HG03378 (cell line): ENCODE results near the gene CPZ.
"Not testable (repeated sequence)": the region's sequence is repeated elsewhere in the genome, so short reads cannot be mapped to it uniquely, and the experiment has no call there.

Source experiments
- ATAC-seq: cut with Tn5 transposase; IDR thresholded peaks from one replicate; pipeline ENCODE4 v1.9.1; 2021; ENCODE audit warnings: mild to moderate bottlenecking, moderate library complexity; ENCODE audit not compliant: unreplicated experiment

The CPZ gene

DNA sequence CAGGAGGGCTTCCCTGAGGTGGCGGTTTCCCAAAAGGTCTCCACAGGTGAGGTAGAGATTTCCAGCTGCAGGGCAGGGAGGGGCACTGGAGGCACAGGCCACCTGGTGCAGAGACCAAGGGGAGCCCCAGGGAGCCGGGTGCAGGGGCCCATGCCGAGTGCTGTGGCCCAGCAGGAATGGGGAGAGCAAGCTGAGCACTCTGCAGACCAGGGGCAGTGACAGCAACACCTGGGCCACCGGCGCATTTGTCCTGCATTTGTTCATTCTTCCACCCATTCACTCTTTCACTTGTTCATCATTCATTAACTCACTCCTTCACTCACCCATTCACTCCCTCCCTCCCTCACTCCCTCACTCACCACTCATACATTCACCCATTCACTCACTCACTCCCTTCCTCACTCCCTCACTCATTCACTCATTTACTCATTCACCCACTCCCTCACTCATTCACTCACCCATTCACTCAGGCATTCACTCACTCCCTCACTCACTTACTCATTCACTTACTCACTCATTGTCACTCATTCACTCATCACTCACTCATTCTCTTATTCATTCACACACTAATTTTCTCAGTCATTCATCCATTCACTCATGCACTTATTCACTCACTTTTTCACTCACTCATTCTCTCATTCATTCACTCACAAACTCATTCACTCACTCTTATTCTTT is 16.3 kb downstream of the CPZ start:
- ATAC-seq, result no peak

DNA sequence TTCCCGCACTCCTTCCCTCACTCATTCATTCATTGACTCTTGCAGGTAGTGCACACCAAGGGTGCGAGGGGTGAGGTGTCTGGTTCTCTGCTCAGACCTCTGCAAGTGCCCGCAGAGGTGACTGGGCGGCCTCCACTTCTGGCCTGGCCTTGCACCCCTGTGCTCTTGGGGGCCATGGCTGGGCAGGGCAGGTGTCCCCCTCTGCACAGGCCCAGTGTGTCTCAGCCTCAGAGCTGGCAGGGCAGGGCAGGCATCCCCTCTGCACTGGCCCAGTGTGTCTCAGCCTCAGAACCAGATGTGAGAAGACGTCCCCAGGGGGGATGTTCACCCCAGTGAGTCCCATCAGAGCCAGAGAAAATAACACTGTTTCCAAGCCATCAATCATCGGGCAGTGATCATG is 16.8 kb downstream of the CPZ start:
- ATAC-seq, result no peak

DNA sequence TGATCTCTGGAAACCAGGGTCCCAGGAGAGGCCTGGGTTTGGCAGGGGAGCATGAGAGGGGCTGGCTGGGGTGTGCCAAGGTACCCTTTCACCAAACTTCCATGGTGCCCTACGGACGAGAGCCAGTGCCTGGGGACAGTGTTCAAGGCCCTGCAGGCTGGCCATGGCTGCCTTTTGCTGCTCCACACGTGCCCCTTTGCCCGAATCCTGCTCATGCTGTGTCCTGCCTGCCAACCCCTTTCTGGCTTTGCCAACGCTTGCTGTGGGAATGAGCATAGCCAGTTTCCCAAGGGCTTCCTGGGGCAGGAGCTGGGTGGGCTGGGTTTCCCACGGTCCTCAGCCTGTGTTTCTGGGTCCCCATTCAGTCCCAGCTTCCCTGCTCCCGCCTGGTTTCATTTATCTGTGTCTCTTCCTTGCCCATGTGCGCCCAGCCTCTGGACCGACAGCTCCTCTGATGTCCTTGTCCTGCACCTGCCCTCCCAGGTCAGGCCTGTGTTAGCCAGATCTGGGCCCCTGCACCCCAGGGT is 17.3 kb downstream of the CPZ start:
- no peak for ATAC-seq

DNA sequence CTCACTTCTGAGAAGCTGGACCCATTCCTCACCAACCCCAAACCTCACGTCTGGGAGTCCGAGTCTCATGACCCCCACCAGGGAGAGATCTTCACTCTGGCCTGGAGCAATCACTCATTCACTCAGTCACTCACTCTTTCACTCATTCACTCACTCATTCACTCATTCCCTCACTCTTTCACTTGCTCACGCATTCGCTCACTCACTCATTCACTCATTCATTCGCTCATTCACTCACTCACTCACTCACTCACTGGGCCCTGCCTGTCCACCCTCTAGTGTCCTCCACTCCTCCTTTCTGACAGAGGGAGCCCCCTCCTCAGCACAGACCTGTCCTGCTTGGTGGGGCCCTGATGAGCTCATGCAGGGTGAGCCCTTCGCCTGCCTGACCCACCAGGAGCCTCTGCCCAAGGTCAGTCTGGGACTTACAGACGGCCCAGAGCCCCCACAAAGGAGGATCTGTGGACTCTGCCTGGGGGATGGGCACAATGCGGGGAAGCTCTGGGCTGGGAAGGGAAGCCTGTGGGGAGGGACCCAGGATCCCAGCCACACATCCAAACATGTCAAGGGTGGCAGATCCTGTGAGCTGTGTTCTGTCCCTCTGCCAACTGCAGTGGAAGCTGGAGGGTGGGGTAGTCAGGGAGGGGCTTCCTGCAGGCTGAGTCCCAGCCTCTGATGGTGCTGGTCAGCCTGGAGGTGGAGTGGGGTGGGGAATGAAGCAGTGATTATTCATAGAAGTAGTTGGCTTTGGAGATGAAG is 18.5 kb downstream of the CPZ start:
- no peak for ATAC-seq

DNA sequence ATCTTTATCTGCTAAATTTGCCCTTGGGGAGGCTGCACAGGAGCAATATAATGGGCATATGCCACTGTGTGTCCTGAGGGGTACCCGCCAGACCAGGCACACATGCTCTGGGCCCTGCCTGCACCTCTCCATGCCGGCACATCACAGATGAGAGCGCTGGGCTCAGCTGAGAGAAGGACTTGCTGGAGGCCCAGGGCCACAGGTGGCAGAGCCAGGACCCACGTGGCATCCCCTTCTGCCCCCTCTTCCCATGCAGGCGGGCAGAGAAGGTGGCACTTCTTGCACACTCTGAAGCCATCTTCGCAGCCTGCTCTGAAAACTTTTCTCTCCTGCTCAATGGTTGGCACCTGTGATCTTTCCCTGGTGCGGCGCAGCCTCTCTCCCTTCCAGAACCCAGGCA is 20.1 kb downstream of the CPZ start:
- no peak for ATAC-seq

DNA sequence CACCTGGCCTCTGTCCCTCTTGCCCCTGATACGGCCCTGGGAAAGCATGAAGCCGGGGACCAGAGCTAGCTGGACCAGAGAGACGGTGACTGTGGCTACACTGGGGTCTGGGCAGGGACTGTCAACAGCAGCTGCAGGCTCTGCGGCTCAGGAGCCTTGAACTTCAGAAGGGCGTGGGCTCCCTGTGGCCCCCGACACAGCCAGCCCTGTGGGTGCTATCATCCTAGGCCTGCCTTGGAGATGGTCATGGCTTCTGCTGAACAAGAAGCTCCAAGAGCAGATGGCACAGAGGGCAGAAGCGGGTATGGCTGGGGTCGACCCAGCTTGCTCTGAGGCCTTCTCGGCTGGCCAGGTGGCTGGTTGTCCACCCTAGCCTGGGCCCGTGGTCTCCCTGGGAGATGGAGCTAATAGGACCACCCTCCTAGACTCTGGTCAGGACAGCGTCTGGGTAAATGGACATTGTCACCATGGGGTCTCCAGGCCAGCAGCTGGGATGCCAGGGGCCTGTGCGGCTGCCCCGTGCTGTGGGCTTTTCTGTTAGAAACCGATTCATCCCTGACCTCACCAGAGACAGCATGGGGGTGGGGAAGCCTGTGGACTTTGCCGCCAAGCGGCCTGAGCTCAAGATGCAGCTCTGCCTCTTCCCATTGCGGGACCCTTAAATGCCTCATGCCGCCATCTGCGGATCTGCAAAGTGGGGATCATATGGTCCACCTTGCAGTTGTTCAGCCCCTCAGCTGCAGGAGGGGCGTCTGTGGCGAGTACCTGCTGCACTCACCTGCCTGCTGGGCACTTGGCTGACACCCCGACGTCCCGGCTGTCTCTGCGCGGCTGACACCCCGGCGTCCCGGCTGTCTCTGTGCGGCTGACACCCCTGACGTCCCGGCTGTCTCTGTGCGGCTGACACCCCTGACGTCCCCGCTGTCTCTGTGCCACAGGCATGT is 21.1 kb downstream of the CPZ start:
- ATAC-seq, result no peak

DNA sequence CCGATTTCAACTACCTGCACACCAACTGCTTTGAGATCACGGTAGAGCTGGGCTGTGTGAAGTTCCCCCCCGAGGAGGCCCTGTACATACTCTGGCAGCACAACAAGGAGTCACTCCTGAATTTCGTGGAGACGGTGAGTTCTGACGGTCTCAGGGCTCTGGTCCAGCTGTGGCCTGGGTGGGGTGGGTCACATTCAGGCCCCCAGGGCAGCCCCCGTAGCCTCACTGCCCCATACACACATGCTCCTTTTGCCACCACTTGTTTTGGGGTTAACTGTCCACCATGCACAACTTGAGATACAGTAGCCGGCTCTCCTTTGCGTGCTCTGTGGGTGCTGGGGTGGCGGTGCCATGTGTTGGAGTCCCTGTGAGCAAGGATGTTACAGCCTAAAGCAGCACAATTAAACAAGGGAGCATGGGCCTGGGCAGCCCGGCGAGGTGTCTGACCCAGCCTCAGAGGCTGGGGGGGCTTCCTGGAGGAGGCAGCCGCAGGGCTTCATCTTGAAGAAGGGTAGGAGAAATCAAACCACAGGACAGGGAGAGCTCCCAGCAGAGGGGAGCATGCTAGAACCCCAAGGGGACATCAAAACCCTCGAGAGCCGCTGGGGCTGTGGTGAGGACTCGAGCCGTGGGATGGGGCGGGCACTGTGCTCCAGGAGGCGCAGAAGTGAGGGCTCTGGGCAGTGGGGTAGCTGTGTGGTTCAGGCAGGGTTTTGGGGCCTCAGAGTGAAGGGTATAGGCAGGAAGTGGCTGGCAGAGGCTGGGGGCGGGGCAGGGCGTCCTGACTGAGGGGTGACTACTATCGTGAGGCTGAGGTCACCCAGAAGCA is 22.0 kb downstream of the CPZ start:
- ATAC-seq, result no peak

DNA sequence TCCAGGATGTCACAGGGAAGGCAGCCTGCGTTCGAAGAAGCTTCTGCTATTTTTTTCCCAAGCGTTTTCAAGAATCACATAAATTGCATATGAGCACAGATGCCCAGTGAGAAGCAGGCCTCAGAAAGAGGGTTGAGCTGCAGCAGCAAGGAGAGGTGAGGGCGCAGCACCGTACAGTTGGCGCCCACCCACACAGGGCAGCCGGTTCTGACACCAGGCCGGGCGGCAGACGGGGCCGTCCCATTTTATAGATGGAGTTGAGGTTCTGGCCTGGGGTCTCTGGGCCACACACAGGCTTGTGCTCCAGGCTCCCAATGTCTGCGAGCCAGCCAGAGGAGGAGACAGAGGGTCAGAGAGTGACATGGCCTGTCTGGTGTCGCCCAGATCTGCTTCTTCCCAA is 22.8 kb downstream of the CPZ start:
- ATAC-seq, result no peak

DNA sequence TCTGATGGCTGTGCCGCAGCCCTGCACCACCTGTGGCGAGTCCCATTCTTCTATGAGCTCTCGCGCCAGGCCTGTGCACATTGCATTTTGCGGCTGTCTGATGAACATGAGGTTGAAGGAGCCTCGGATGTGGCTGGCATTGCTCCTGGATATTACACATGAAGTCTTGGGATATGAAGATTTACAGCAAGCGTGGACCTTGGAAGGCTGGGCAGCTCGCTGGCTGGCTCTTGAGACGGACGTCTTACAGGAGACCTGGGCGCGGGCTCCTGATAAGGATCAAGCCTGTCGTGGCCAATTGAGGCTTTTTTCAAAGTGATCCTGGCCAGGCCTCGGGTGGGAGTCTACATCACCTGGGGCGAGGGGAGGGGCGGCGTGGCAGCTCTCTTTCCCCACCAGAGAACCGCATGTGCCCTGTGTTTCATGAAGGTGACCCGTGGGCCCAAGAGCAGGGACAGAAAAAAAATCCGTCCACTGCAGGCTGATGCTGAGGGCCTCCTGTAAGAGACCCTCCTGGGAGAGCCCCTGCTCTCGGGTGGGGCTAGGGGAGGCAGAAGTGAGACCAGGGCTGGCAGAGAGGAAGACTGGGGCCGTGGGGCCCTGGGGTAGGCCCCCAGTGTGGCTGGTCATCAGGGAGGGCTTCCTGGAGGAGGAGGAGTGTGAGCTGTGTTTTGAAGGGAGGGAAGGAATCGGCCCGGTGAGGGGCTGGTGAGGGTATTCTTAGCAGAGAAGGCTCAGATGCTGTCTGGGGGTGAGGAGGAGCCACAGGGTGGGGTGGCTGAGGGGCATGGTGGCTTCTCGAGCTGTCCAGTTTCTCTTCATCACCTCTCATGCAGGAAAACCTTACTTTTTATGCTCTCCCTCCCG is 23.6 kb downstream of the CPZ start:
- no peak for ATAC-seq

DNA sequence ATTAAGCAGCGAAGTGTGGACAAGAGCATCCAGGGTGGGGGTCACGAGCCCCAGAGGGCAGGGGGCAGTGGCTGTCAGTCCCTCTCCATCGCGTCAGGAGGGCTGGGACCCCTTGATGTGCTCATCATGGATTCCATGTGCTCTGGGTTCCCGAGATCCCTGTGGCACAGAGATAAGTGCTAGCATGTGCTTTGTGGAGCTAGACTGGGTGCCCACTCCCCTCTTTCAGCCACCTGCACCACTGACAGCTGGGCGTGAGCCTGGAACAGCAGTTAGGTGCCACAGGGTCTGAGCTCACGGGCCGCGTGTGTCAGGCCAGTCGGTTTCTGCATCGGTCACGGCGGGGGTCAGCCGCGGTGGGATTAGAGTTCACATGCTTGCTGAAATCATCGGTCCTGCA is 24.3 kb downstream of the CPZ start:
- ATAC-seq, result no peak

DNA sequence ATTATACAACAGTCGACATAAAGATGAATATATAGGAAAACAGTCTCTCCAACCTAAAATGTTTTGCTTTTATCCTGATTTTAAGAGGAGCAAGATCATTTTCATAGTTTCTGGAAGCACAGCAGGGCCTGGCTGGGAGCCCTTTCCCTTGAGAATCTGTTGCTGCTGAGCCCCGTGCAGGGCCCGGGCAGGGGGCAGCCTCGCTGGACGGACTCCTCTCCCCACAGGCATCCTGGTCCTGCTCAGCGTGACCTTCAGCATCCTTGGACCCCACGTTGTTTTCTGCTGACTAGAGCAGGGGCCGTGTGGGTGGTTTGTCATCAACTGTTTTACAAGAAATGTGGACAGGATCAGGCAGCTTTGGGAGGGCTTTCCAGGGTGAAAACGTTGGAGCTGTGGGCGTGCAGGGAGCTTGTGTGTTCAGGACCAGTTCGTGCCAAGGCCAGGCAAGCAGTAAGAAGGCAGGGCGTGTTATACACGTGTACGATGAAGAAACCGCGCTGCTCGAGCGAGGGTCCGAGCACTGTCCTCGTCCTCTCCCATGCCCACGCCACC is 25.0 kb downstream of the CPZ start:
- no peak for ATAC-seq

DNA sequence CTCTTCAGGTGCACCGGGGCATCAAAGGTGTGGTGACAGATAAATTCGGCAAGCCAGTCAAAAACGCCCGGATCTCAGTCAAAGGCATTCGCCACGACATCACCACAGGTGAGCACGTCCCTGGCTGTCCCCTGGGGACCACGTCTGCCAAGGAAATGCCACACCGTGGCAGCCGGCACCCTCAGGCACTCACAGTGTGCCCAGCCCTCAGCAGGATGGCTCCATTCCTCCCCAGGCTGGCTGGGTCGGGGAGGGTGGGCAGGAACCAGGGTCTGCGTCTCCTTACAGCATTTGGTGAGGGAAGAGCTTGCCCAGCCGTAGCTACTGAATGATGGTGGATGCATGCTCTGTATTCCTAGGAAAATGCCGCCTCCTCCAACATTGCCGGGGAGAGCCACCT is 25.9 kb downstream of the CPZ start:
- no peak for ATAC-seq

DNA sequence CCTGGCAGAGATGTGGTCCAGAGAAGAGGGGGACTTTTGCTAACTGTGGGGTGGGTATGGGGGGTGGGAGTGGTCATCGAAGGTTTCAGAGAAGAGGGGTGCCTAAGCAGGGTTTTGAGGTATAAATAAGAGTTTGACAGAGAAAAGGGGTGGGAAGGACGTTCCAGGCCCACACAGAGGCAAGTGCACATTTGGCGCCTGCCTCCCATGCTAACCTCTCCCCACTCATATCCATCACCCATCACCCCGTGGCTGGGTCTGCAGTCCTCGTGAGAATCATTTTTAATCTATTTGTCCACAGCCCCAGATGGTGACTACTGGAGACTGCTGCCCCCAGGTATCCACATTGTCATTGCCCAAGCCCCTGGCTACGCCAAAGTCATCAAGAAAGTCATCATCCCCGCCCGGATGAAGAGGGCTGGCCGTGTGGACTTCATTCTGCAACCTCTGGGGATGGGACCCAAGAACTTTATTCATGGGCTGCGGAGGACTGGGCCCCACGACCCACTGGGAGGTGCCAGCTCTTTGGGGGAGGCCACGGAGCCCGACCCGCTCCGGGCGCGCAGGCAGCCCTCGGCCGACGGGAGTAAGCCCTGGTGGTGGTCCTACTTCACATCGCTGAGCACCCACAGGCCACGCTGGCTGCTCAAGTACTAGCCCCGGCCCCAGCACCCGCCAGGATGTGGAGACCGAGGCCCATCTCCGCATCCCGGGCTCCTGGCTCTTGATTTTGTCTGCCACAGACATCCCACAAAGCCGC is 26.6 kb downstream of the CPZ start:
- no peak for ATAC-seq

DNA sequence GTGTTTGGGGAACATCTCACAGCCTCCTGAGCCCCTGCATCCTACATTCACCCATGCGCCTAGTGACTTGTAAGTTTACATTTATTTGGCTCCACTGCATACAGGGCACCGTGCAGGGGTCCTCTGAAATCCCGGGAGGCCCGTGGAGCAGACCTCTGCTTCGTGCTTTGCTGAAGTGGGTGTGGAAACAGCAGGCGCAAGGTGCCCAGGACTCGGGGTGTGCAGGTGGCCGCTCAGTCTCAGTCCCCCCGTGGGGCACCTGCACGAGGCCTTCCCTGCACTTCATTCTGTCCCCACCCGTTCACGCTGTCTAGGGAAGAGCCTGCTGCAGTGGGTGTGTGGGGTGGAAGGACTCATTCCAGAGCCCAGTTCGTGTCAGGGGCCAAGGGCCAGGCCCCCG is 28.6 kb downstream of the CPZ start:
- ATAC-seq, result not testable (repeated sequence)

DNA sequence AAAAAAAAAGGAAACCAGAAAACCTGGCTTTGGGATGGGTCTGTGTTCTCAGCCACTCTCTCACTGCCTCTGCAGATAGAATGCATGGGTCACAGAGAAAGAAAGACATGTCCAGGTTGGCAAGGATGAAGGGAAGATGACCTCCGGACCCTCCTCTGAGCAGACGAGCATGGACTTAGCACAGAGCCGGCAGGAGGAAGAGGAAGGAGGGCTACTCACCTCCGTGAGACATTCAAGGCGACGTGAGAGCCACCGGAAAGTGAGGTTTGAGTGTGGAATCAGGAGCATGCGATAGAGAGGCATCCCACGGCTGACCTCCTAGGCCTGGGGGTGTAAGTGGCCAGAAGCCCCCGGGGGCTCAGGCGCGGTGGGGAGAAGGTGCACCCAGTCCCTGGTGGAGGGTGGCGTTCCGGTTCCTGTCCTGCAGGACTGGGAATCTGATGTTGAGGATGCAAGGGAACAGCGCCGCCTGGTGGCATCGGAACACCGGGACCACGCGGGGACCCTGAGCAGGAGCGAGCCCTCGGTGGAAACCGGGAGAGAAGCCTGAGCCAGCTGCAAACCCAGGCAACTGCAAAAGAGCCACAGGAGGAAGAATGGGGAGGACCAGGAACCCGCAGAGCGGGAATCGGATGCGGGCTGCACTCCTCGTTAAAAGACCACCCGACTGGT is 32.2 kb downstream of the CPZ start:
- ATAC-seq, result not testable (repeated sequence)

DNA sequence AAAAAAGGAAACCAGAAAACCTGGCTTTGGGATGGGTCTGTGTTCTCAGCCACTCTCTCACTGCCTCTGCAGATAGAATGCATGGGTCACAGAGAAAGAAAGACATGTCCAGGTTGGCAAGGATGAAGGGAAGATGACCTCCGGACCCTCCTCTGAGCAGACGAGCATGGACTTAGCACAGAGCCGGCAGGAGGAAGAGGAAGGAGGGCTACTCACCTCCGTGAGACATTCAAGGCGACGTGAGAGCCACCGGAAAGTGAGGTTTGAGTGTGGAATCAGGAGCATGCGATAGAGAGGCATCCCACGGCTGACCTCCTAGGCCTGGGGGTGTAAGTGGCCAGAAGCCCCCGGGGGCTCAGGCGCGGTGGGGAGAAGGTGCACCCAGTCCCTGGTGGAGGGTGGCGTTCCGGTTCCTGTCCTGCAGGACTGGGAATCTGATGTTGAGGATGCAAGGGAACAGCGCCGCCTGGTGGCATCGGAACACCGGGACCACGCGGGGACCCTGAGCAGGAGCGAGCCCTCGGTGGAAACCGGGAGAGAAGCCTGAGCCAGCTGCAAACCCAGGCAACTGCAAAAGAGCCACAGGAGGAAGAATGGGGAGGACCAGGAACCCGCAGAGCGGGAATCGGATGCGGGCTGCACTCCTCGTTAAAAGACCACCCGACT is 37.8 kb downstream of the CPZ start:
- ATAC-seq, result not testable (repeated sequence)

DNA sequence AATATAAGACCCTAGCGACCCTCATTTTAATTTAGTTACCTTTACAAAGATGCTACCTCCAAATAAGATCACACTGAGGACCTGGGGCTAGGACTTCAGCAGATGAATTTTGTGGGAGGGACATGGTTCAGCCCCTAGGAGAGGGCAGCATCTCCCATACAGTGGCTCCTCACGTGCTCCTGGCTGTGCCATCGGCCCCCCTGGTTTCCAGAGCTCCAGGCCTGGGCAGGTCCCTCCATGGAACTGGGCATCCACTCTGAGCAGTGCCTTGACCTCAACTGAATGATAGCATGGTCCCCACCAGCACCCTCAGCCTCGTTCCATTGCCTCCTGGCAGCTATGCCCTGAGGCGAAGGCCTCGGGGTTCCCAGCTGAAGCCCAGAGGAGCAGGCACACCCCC is 39.3 kb downstream of the CPZ start:
- ATAC-seq, result not testable (repeated sequence)
